HG02588 (cell line): ENCODE measurements around the gene ZNF296.
A peak's percentile ranks its signal among the peaks of the same experiment; 100 is the strongest.
"Not testable (repeated sequence)": the region's sequence is repeated elsewhere in the genome, so short reads cannot be mapped to it uniquely, and the experiment has no call there.

Experiments
- ATAC-seq: cut with Tn5 transposase; IDR thresholded peaks from one replicate; pipeline ENCODE4 v1.9.1; 2021; ENCODE audit warnings: mild to moderate bottlenecking, moderate library complexity; ENCODE audit not compliant: unreplicated experiment

ZNF296 gene

DNA sequence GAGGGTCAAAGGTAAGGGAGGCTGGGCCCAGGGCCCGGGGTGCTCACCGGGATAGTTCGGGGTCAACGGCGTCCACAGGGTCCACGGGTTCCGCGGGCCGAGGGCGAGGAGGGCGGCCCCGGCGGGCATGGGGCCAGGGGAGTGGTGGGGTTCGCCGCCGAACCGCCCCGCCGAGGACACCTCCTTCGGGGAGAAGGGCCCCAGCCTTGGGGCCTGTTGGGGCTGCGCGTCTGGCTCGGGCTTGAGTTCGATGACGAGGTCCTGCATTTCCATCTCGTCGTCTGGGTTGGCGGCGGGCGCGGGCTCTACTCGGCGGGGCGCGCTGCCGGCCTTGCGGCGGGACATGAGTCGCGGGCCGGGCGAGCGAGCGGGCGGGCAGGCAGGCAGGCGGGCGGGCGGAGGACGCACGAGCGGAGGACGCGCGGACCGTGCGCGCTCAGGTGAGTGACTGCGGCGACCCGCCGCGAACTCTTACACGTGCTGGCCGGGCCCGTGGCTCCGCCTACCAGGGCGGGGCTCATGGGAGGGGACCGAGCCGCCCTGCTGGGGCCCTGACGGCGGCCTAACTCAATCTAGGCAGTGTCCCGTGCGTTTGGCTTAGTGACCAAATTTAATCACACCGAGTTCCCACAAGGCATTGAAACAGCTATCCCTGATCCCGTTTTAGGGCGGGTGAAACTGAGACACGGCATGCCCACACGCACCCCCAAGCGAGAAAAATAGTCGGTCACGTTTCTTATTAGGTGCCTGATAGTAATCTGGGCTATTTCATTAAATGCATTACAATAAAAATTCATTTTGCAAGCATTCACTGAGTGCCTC lies at the start of gene ZNF296:
ZNF296 (minus strand) TSS at position 450 of the 822 bp plus-strand sequence; CDS start at position 345, 105 bp downstream.
- peak; percentile 39 for ATAC-seq

DNA sequence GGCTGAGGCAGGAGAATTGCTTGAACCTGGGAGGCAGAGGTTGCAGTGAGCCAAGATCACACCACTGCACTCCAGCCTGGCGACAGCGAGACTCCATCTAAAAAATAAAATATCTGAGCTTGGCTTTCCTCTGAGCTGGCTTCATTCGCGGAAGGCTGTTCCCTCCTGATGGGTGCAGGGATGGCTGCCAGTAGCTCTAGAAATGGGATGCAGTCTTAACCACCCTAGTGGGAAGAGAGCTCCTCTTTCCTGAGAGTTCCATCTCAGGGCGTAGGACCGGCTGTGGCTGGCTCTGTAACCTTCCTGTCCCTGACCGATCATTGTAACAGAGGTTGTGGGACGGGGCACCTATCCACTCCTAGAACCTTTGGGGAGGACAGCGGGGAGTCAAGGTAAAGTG lies 49.1 kb upstream of the ZNF296 start:
- ATAC-seq, result no peak

DNA sequence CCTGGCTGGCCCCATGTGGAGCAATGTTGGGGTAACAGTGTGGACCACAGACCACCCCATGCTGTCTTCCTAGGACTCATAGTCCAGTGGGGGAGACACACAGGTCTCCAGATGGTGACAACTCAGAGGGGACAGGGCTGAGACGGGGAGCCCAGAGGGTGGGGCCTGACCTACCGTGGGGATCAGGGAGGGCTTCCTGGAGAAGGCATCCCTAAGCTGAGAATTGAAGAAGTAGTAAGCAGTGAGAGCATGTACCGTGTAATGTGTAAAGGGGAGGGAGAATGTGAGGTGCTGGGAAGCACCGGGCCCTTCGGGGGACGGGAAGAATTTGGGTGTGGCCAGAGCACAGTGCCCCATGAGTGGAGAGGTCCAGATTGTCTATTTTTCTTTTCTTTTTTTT lies 47.7 kb upstream of the ZNF296 start:
- no peak for ATAC-seq

DNA sequence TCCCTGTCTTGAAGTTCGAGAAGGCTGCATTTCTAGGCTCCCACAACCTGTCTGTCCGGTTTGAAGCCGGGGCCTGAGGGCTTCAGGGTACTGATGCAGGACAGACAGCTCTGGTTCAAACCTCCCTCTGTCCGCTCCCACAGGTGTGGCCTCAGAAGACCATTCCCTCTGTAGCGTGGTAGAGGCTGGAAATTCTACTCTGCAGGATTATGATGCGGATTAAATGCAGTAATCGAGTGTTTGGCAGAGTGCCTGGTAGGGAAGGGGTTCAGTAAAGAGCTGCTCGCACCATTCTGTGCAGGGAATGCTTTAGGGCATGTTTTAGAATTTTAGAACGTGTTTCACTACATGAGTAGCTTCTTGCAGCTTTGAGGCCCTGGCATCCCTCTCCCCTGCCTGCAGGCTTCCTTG lies 47.2 kb upstream of the ZNF296 start:
- no peak for ATAC-seq

DNA sequence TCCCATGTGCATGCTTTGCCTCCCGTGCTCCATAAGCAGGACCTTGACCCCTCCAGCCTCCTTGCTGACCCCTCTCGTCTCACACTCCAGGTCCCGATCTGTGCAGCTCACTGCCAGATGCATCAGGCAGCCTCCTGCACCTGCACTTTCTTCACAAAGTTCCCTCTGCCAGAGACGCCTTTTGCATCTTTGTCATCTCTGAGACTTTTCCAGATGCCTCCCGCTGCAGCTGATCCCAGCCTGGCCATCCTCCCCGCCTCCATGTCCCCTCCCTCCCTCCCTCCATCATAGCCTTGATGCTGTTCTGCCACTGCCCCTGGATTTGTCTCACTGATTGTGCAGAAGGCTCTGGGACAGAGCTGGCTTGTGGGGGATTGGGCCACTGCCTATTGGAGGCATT lies 46.6 kb upstream of the ZNF296 start:
- no peak for ATAC-seq

DNA sequence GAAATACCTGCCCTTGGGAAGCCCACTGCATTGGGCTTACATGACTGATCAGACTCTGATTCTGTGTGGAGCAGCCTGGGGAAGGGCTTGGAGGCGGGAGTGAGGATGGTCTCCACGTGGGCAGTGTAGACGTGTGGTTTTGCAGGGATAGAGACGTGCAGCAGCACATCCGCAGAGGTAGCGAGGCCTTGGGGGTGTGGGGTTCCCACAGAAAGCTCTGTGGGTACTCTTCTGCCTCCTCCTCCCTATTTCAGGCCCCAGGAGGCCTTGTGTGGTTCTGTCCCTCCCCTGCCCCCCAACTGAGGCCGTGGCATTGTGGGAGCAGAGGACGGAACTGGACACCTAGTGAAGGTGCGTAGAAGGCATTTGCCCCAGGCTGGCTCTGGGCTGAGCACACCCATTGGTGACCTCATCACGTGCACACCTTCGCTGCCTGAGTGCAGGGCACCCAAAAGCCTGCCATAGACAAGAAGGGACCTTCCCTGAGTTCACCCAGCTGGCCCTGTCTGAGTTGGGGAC lies 45.6 kb upstream of the ZNF296 start:
- ATAC-seq, result no peak

DNA sequence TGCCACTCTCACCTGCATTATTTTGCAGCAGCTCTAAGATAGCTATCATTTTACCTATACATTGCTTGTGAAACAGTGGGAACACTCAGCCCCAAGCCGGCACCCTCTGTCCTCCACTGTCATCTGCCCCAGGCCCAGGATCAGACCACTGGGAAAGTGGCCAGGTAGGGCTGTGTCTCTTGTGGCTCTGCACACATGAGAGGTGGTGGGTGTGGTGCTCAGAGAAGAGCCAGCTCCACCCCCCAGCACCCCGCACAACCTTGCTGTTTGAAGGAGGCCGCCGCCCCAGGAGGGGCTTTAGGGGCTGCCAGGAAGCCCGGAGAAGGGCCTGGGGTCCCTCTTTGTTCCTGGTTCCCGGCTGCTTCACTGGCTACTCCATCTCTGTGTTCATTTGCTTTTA lies 43.3 kb upstream of the ZNF296 start:
- ATAC-seq, result no peak

DNA sequence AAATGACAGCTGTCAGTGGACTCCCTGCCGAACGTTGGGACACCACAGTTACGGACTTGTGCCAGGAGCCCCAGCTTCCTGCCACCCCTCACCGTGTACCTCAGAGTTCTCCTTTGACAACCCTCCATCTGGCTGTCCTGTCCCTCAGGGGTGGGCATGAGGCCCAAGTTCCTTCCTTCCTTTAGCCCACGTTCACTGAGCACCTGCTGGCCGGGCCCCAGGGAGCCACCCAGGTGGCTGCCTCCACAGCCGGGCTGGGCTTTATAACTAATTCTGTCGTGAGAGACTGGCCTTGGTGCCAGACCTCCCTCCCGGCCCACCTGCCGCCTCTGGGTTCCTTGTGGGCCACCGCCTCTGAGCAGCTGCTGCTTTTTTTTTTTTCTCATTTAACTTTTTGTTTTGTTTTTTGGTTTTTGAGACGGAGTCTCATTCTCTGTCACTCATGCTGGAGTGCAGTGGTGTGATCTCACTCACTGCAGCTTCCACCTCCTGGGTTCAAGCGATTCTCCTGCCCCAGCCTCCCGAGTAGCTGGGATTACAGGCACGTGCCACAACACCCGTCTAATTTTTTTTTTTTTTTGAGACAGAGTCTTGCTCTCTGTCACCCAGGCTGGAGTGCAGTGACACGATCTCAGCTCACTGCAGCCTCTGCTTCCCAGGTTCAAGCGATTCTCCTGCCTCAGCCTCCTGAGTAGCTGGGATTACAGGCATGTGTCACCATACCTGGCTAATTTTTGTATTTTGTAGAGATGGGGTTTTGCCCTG lies 42.5 kb upstream of the ZNF296 start:
- not testable (repeated sequence) for ATAC-seq

DNA sequence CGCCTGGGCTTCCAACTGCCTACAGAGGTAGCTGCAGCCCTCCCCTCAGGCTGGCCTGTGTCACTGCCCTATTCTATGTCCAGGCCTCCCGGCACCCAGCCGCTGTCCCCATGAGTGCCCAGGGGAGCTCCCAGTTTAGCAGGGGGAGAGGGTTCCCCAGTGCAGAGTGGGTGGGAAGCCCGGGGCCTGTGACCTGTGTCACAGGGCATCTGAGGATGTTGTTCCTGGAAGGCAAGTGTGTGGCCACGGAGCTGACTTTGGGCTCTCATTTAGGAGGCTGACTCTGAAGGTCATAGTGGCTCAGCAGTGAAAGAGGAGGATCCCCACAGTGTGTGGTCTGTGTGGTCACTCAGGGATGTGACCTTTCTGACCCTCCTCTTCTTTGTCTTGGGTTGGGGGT lies 41.8 kb upstream of the ZNF296 start:
- no peak for ATAC-seq

DNA sequence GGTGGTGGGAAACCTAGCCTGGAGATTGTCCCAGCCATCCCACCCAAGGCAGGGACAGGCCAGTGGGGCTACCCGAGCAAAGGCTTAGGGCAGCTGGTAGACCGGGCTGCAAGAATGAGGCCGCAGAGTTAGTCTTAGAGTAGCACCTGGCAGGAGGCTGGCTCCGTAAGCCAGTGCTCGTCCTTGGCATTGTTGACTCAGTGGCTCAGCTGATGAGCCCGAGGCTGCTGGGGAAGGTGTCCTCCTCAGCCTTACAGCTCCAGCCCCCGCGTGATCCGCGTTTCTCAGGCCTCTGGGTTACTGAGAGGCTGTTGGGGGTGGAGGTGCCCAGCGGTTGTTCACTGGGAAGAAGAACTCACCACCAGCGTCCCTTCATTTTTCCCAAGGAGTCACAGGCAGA lies 41.4 kb upstream of the ZNF296 start:
- no peak for ATAC-seq

DNA sequence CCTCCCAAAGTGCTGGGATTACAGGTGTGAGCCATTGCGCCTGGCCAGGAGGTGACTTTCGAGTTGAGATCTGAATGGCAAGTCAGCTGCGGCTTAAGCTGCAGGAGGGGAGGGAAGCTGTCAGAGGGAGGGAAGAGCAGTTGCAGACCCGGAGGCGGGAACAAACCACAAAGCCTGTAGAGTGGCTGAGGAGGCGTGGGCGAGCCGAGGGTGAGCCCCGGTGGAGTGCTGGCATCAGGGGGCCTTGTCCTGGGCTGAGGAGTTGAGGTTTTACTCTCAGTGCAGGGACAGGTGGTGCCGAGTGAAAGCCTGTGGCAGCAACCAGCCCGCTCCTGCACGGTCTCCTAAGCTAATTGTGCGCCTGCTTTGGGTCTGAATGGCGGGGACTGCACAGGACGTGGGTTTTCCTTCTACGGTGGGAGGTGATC lies 40.9 kb upstream of the ZNF296 start:
- no peak for ATAC-seq

DNA sequence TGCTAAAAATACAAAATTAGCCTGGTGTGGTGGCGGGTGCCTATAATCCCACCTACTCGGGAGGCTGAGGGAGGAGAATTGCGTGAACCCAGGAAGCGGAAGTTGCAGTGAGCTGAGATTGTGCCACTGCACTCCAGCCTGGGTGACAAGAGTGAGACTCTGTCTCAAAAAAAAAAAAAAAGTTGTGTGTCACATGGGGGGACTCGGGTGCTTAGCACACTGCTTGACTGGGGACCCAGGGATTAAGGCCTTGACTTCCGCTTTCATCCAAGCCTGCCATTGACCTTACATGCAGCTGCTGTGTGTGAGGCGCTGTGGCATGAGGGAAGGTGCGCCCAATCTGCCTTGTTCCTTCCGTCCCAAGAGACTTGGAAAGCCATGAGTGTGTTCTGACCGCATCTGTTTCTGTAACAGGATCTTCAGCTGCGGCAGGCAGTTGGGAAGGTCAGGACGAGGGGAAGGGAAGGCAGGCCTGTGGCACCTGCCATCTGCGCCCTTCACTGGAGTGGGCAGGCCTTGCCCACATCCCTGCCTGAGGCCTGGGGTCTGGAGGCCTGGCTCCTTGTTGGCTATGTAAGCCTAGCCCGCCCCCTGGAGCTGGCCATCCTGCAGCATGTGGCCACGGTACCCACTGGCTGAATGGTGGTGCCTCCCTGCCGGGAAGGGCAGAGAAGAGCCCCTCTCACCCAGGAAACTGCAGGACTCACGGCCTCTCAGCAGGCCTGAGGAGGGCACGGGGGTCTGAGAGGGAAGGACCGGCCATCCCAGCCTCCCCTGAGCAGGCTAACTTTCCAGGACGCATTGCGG lies 39.7 kb upstream of the ZNF296 start:
- no peak for ATAC-seq

DNA sequence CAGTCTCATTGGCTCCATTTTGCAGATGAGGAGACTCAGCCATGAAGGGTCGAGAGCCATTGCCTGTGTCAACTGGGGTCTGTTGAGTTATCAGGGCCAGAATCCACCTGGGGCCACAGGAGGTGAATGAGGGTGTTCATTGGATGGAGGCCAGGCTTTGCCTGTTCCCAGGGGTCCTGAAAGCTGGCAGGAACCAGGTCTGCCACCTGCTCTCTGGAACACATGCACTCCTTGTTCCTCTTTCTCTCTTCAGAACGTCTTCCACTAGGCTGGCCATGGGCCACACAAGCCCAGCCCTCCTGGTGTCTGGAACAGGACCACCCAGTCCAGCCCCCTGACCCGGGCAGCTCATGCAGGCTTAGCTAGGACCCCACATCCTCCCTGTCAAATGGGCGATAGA lies 37.8 kb upstream of the ZNF296 start:
- ATAC-seq, result no peak

DNA sequence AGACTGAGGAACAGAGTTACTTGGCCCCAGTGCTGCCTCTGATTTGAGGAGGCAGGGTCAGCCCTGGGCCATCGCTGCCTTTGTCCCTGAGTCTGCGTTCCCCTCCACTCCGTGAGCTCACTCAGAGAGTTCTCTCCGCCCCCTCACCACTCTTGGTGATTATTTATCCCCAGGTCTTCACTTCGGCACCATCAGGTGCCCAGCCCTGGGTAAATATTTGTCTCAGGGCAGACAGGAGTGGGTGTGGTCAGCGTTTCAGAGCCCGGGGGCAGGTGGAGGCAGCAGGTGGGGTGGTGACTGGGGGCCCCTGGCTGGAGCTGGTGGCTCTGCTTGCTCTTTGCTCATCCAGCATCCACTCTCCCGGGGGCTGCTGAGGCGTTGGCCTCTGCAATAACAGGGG lies 37.4 kb upstream of the ZNF296 start:
- ATAC-seq, result no peak

DNA sequence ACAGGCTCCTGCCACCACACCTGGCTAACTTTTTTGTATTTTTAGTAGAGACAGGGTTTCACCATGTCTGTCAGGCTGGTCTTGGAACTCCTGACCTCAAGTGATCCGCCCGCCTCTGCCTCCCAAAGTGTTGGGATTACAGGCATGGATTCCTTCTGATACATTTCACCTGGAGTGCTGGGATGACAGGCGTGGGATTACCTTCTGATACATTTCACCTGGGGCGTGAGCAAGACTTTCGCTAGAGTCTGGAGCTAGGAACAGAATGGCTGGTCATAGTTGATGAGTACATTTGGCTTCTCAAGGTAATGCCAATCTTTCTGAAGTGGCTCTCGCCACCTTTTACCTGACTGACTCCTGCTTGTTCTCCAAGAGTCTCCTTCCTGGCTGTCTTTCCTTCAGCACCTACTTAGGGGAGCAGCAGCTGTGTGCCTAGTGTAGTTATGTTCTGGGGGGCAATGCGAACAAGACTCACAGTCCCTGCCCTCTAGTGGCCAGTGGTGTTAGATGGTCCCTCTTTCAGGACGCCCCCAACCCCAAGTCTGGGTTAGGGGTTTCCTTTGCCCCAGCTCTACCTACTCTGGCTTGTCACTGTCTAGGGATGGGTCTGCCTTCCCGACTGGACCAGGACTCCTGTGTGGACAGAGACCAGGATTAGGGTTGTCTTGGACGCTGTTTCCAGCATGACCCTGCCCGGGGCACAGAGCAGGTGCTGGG lies 36.0 kb upstream of the ZNF296 start:
- no peak for ATAC-seq

DNA sequence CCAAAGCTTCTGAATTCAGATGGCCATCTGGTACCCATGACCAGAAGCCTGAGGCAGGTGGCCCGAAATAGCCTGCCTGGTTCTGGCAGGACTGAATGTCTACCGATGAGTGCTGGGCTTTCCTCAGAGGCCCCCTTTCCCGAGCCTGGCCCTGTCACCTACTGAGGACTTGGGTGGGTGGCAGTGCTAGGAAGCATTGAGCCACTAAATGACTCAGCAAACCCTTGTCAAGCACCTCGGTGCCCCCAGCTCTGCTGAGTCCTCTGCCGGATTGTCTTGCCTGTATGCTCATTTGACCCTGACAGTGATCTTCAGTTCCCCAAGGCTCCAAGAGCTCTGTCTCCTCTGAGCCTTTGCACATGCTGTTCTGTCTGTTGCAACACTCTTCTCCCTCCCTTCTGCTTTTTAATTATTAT lies 34.6 kb upstream of the ZNF296 start:
- ATAC-seq, result no peak

DNA sequence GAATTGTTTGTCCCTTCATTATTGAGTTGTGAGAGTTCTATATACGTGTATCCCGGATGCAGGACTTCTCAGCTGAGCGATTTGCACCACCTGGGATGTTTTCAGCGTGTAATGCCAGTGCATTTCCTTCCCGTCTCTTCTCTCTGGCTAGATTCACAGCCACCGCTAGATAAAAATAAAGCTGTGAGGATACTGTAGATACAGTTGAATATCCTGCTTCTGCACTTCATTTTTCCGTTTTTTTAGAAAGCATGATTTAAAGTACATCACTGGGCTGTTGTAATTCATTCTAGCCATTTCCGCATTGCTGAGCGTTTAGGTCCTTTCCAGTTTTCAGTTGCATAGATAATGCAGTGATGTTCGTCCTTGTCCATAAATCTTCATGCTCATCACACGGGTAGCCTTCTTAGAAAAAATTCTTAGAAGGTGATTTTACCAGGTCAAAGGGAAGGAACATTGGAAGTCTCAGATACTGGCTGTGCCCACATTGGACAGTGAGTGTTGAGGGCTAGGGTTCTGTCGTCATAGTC lies 31.4 kb upstream of the ZNF296 start:
- no peak for ATAC-seq

DNA sequence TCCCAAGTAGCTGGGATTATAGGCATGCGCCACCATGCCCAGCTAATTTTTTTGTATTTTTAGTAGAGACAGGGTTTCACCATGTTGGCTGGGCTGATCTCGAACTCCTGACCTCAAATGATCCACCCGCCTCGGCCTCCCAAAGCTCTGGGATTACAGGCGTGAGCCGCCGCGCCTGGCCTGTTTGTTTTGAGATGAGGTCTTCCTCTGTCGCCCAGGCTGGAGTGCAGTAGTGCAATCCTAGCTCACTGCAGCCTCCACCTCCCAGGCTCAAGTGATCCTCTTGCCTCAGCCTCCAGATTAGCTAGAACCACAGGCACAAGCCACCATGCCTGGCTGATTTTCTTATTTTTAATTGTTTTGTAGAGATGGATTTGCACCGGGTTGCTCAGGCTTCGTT lies 30.1 kb upstream of the ZNF296 start:
- not testable (repeated sequence) for ATAC-seq

DNA sequence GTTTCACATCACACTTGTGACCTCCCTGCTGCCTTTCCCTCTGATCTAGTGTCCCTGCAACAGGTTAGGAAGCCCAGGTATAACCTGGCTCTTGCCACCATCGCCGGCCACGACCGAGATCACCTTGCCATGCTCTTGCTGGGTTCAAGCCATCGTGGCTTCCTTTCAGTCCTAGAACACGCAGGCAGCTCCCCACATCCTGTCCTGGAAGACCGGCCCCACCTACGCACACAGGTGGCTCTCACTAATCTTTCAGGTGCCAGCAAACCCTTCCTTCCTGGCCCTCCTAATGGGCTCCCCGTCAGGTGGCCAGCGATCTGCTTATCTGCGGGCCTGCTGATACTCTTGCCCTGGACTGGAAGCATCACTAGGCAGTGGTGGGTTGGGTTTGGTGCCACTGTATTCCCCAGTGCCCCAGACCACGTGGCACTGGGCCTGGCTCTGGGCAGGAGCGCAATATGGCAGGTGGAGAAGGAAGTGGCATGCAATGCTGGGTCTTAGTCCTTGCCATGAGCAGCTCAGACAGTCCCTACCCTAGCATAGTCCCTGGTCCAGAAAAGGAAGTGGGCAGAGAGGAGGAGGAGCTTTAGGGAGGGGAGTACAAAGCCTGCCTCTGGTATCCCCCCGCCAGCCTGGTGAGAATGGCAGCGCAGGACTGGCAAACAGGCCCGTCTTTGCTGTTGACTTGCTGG lies 28.5 kb upstream of the ZNF296 start:
- ATAC-seq, result no peak
